NOMO-1 treated with DMSO at 0.1 percent for 48 hours (cell line): ENCODE results near the gene FABP2.
"Not testable (repeated sequence)": the region's sequence is repeated elsewhere in the genome, so short reads cannot be mapped to it uniquely, and the experiment has no call there.

Experiments used
- DNase-seq: peaks from one replicate; lab custom pipeline; 2025; ENCODE audit not compliant: unreplicated experiment; lab: John Stamatoyannopoulos, UW

The FABP2 gene

GRCh38 chr4:119321921-119322687 lies at the start of gene FABP2:
Gene FABP2 (minus strand): TSS chr4:119322138. CDS start chr4:119322102, 36 bp downstream.
- DNase-seq, result no peak

GRCh38 chr4:119370951-119371683 lies 49.2 kb upstream of the FABP2 start:
- peak; percentile 32 for DNase-seq

- peak; percentile 82 for DNase-seq
These were observed 48.5 kb upstream of the FABP2 start for GRCh38 chr4:119370392-119370791.

- DNase-seq, result not testable (repeated sequence)
These were observed 44.9 kb upstream of the FABP2 start for GRCh38 chr4:119366802-119367201.

GRCh38 chr4:119364203-119364602 lies 42.3 kb upstream of the FABP2 start:
- not testable (repeated sequence) for DNase-seq

- DNase-seq, result peak; percentile 15
These were observed 41.4 kb upstream of the FABP2 start for GRCh38 chr4:119363372-119363771.

- DNase-seq, result not testable (repeated sequence)
These were observed 40.5 kb upstream of the FABP2 start for GRCh38 chr4:119362413-119362812.

- DNase-seq, result not testable (repeated sequence)
These were observed 37.9 kb upstream of the FABP2 start for GRCh38 chr4:119359873-119360272.

GRCh38 chr4:119356796-119357195 lies 34.9 kb upstream of the FABP2 start:
- DNase-seq, result not testable (repeated sequence)

- not testable (repeated sequence) for DNase-seq
These were observed 34.1 kb upstream of the FABP2 start for GRCh38 chr4:119356041-119356440.

GRCh38 chr4:119353364-119353763 lies 31.4 kb upstream of the FABP2 start:
- peak; percentile 56 for DNase-seq

- DNase-seq, result not testable (repeated sequence)
These were observed 26.2 kb upstream of the FABP2 start for GRCh38 chr4:119348169-119348568.

- DNase-seq, result not testable (repeated sequence)
These were observed 21.4 kb upstream of the FABP2 start for GRCh38 chr4:119343293-119343692.

- DNase-seq, result not testable (repeated sequence)
These were observed 18.0 kb upstream of the FABP2 start for GRCh38 chr4:119339895-119340294.

- peak; percentile 56 for DNase-seq
These were observed 15.1 kb upstream of the FABP2 start for GRCh38 chr4:119337010-119337409.

- not testable (repeated sequence) for DNase-seq
These were observed 14.5 kb upstream of the FABP2 start for GRCh38 chr4:119336332-119336979.

- no peak for DNase-seq
These were observed 8.1 kb upstream of the FABP2 start for GRCh38 chr4:119329835-119330620.

- DNase-seq, result no peak
These were observed 6.8 kb upstream of the FABP2 start for GRCh38 chr4:119328695-119329094.

- no peak for DNase-seq
These were observed 3.9 kb downstream of the FABP2 start for GRCh38 chr4:119317990-119318389.

GRCh38 chr4:119315036-119315435 lies 6.9 kb downstream of the FABP2 start:
- DNase-seq, result no peak

GRCh38 chr4:119314356-119314755 lies 7.6 kb downstream of the FABP2 start:
- peak; percentile 53 for DNase-seq
